SK-N-SH (cell line): ENCODE results near the gene TOX2. TPM values are rescaled to one million over a fixed set of nuclear protein-coding genes. Genes with fewer than 3 reads are reported as not detected.

Source experiments
- CTCF ChIA-PET: fragments of 300-600, 350-600 bp; formaldehyde crosslinking; extraction: SDS; loops from one replicate; lab custom pipeline; 2021; lab: Yijun Ruan, JAX
- POLR2A ChIA-PET: fragments of 350-600 bp; sonication (Branson Sonifier 250); formaldehyde crosslinking; extraction: SDS; loops from one replicate; lab custom pipeline; 2020; ENCODE audit warnings: antibody characterized with exemption, inconsistent platforms; lab: Yijun Ruan, JAX
- DNase-seq: peaks from one replicate; pipeline ENCODE4 v3.0.0; 2012
- H2AFZ ChIP-seq: fragments of 200-600 bp; sonication (generic); 2 replicates; pipeline ENCODE4 v1.8.1; 2016; ENCODE audit warnings: antibody characterized with exemption, mild to moderate bottlenecking, low read depth
- H3F3A ChIP-seq: fragments of 200-600 bp; sonication (generic); replicated peaks from 2 replicates; pipeline ENCODE3; 2016; ENCODE audit warnings: antibody characterized with exemption, mild to moderate bottlenecking; ENCODE audit not compliant: insufficient read depth
- H3K27ac ChIP-seq, 2 experiments: fragments of 200-500 bp in 1 of 2; fragments of 200-600 bp in 1 of 2; sonication (Bioruptor generic) in 1 of 2; sonication (generic), shearing (Covaris generic) in 1 of 2; 2 replicates each; pipeline versions ENCODE4 v1.5.1 to v1.6.1; 2014 to 2016; ENCODE audit warnings: low read depth in 2 of 2, inconsistent platforms in 1 of 2, low read length in 1 of 2, mild to moderate bottlenecking in 1 of 2, mixed read lengths in 1 of 2
- H3K27me3 ChIP-seq: fragments of 200-600 bp; sonication (generic), shearing (Covaris generic); 2 replicates; pipeline ENCODE4 v1.6.1; 2016; ENCODE audit warnings: mixed run types; ENCODE audit not compliant: insufficient read depth
- H3K36me3 ChIP-seq, 2 experiments: fragments of 200-500 bp in 1 of 2; fragments of 200-600 bp in 1 of 2; sonication (Bioruptor generic) in 1 of 2; sonication (generic) in 1 of 2; replicated peaks in 1 of 2; 2 replicates each; pipeline versions ENCODE3 to v1.5.1; 2014 to 2016; ENCODE audit warnings: low read length in 1 of 2, mild to moderate bottlenecking in 1 of 2; ENCODE audit not compliant: insufficient read depth in 2 of 2, control insufficient read depth in 1 of 2
- H3K4me1 ChIP-seq, 2 experiments: fragments of 200-500 bp in 1 of 2; fragments of 200-600 bp in 1 of 2; sonication (Bioruptor generic) in 1 of 2; sonication (generic), shearing (Covaris generic) in 1 of 2; 2 replicates each; pipeline versions ENCODE4 v1.5.1 to v1.6.1; 2014 to 2016; ENCODE audit warnings: low read depth in 1 of 2, low read length in 1 of 2, mixed run types in 1 of 2; ENCODE audit not compliant: insufficient read depth in 2 of 2, control insufficient read depth in 1 of 2
- H3K4me2 ChIP-seq: fragments of 200-600 bp; sonication (generic), shearing (Covaris generic); 2 replicates; pipeline ENCODE4 v1.6.1; 2017; ENCODE audit warnings: mixed run types
- H3K4me3 ChIP-seq, 2 experiments: fragments of 200-500 bp in 1 of 2; fragments of 200-600 bp in 1 of 2; sonication (Bioruptor generic) in 1 of 2; sonication (generic), shearing (Covaris generic) in 1 of 2; 2 replicates each; pipeline versions ENCODE4 v1.5.1 to v1.8.1; 2014 to 2016; ENCODE audit warnings: low read depth in 2 of 2, inconsistent platforms in 1 of 2, low read length in 1 of 2, mild to moderate bottlenecking in 1 of 2, mixed read lengths in 1 of 2, moderate library complexity in 1 of 2
- H3K79me2 ChIP-seq: fragments of 200-600 bp; sonication (generic); 2 replicates; pipeline ENCODE4 v1.8.1; 2017; ENCODE audit warnings: mild to moderate bottlenecking; ENCODE audit not compliant: insufficient read depth
- H3K9ac ChIP-seq: fragments of 200-600 bp; sonication (generic); 2 replicates; pipeline ENCODE4 v1.6.1; 2017; ENCODE audit warnings: mixed run types
- H3K9me2 ChIP-seq: fragments of 200-600 bp; sonication (generic); 2 replicates; pipeline ENCODE4 v1.6.1; 2017; ENCODE audit warnings: mixed run types
- H3K9me3 ChIP-seq: fragments of 200-600 bp; sonication (generic); 2 replicates; pipeline ENCODE4 v1.6.1; 2017; ENCODE audit warnings: mixed run types, mild to moderate bottlenecking, moderate library complexity
- H4K20me1 ChIP-seq: fragments of 200-600 bp; sonication (generic); 2 replicates; pipeline ENCODE4 v1.6.1; 2017; ENCODE audit warnings: mild to moderate bottlenecking, mixed run types; ENCODE audit not compliant: insufficient read depth
- CHD2 ChIP-seq: fragments of 150-350 bp; IDR thresholded peaks from 2 replicates; pipeline ENCODE4 v1.6.1; 2018; ENCODE audit warnings: low read length; ENCODE audit not compliant: partially characterized antibody
- ELF1 ChIP-seq: IDR thresholded peaks from 2 replicates; pipeline ENCODE4 v1.4.0; 2012
- EZH2phosphoT487 ChIP-seq: fragments of 200-600 bp; sonication (generic); IDR thresholded peaks from 2 replicates; pipeline ENCODE4 v1.6.1; 2017; ENCODE audit warnings: low read depth, mixed run types, mild to moderate bottlenecking, antibody characterized with exemption, moderate library complexity, borderline replicate concordance
- FOSL2 ChIP-seq: IDR thresholded peaks from 2 replicates; pipeline ENCODE4 v1.4.0; 2012; ENCODE audit warnings: low read depth, mild to moderate bottlenecking, moderate library complexity, borderline replicate concordance
- FOXM1 ChIP-seq: IDR thresholded peaks from 2 replicates; pipeline ENCODE4 v1.4.0; 2012; ENCODE audit warnings: low read depth, mild to moderate bottlenecking
- GABPA ChIP-seq: IDR thresholded peaks from 2 replicates; pipeline ENCODE4 v1.4.0; 2012; ENCODE audit warnings: low read depth, mild to moderate bottlenecking
- GATA2 ChIP-seq: sonication (generic); formaldehyde crosslinking; IDR thresholded peaks from 2 replicates; pipeline ENCODE4 v1.5.0; 2020; ENCODE audit warnings: mild to moderate bottlenecking, missing genetic modification reagents
- JUND ChIP-seq: IDR thresholded peaks from 2 replicates; pipeline ENCODE4 v1.4.0; 2012
- NRF1 ChIP-seq: IDR thresholded peaks from 2 replicates; pipeline ENCODE4 v1.6.1; 2012; ENCODE audit warnings: low read depth, mild to moderate bottlenecking, low read length
- RCOR1 ChIP-seq: fragments of 150-350 bp; IDR thresholded peaks from 2 replicates; pipeline ENCODE4 v1.6.1; 2017; ENCODE audit warnings: antibody characterized with exemption, low read length
- SIN3A ChIP-seq: IDR thresholded peaks from 2 replicates; pipeline ENCODE4 v1.6.1; 2012; ENCODE audit warnings: low read depth, mild to moderate bottlenecking, low read length, moderate library complexity, borderline replicate concordance
- SMC3 ChIP-seq: IDR thresholded peaks from 2 replicates; pipeline ENCODE4 v1.6.1; 2012; ENCODE audit warnings: low read depth, low read length, improper control_type of control experiment
- TAF1 ChIP-seq: IDR thresholded peaks from 2 replicates; pipeline ENCODE4 v1.6.1; 2012; ENCODE audit warnings: low read depth, mild to moderate bottlenecking, low read length, moderate library complexity, borderline replicate concordance
- TEAD4 ChIP-seq: IDR thresholded peaks from 2 replicates; pipeline ENCODE4 v1.4.0; 2012; ENCODE audit warnings: mild to moderate bottlenecking, borderline replicate concordance; ENCODE audit not compliant: insufficient read depth
- YY1 ChIP-seq: IDR thresholded peaks from 2 replicates; pipeline ENCODE4 v1.4.0; 2012; ENCODE audit warnings: low read depth, mild to moderate bottlenecking
- WGBS: methylation state at CpG from one replicate; pipeline ENCODE4 v1.1.6; 2017; ENCODE audit warnings: low lambda C conversion rate; 5-methylcytosine and 5-hydroxymethylcytosine counted together
- polyA plus RNA-seq, 3 experiments: library from polyadenylated mRNA; depleted of rRNA; stranded (reverse); fragments of >200 nt; gene quantifications; 2 replicates each; pipeline ENCODE4 v1.2.3, GENCODE V29; 2012
- TF ChIP-seq, protein P1 (sequence below): IDR thresholded peaks from 2 replicates; pipeline ENCODE4 v1.4.0; 2012; ENCODE audit warnings: low read depth
- TF ChIP-seq, protein P2 (sequence below): fragments of 200-600 bp; sonication (generic); IDR thresholded peaks from 2 replicates; pipeline ENCODE4 v1.6.1; 2017; ENCODE audit warnings: antibody characterized with exemption, mild to moderate bottlenecking, moderate library complexity
- TF ChIP-seq, protein P3 (sequence below): IDR thresholded peaks from 2 replicates; pipeline ENCODE4 v1.4.0; 2012; ENCODE audit warnings: low read depth, borderline replicate concordance

Gene TOX2
- polyA plus RNA-seq, 1 of the 3 experiments (the other 2 are of a cell fraction), result 15.4 TPM

DNA sequence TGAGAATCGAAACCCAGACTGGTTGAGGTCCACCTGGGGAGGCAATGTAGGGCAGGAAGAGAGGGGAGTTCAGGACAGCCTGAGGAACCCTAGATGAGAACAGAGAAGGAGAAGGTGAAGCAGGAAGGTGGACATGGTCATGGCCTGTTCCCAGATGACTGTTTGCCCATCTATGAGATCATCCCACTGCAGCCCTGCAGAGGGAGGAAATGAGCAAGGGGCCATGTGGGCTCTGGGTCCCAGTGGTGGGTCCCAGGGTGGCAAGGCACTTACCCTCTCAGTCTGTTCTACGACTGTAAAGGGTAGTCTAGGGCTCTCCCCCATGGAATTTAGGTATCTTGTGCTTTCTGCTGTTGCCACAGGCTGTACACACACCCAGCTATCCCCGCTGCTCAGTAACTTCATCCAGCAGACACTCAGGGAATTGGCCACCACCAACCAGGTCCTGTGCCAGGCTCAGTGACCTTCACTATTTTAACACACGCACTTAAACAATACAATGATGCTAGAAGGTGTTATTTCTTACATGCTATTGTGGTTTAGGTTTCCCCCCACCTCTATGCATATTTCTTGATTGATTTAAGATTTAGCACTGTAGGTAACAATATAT is 89.8 kb downstream of the TOX2 start:
- no peak for DNase-seq
- Histone ChIP-seq H3K4me3 (no peak overlapping the region), H3K27me3 (no peaks in the 10 kb centered on the region), H2AFZ (no peak overlapping the region), H4K20me1 (no peaks in the 10 kb centered on the region), H3K27ac (no peak overlapping the region), H3F3A (no peaks in the 10 kb centered on the region), H3K79me2 (no peaks in the 10 kb centered on the region), H3K9me3 (no peaks in the 10 kb centered on the region), H3K4me1 (peaks cover 0 to 3% of the 10 kb centered on the region in 2 experiments; a peak in 2 of 4 replicates), H3K9ac (no peak overlapping the region), H3K4me2 (no peak overlapping the region), H3K9me2 (no peaks in the 10 kb centered on the region), H3K36me3 (peaks cover 0 to 3% of the 10 kb centered on the region in 2 experiments)
- CTCF ChIA-PET, result no interaction called here
- TF ChIP-seq GABPA (no peak), GATA2 (CRISPR knock-in tag) (no peak), RCOR1 (no peak), NRF1 (no peak)
- TF ChIP-seq, protein P1, sequence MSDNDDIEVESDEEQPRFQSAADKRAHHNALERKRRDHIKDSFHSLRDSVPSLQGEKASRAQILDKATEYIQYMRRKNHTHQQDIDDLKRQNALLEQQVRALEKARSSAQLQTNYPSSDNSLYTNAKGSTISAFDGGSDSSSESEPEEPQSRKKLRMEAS, result no peak
- TF ChIP-seq, protein P2, sequence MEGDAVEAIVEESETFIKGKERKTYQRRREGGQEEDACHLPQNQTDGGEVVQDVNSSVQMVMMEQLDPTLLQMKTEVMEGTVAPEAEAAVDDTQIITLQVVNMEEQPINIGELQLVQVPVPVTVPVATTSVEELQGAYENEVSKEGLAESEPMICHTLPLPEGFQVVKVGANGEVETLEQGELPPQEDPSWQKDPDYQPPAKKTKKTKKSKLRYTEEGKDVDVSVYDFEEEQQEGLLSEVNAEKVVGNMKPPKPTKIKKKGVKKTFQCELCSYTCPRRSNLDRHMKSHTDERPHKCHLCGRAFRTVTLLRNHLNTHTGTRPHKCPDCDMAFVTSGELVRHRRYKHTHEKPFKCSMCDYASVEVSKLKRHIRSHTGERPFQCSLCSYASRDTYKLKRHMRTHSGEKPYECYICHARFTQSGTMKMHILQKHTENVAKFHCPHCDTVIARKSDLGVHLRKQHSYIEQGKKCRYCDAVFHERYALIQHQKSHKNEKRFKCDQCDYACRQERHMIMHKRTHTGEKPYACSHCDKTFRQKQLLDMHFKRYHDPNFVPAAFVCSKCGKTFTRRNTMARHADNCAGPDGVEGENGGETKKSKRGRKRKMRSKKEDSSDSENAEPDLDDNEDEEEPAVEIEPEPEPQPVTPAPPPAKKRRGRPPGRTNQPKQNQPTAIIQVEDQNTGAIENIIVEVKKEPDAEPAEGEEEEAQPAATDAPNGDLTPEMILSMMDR, result no peak
- POLR2A ChIA-PET, result no interaction called here
- 90% methylated on average over 3 of the region's 4 CpGs for WGBS

DNA sequence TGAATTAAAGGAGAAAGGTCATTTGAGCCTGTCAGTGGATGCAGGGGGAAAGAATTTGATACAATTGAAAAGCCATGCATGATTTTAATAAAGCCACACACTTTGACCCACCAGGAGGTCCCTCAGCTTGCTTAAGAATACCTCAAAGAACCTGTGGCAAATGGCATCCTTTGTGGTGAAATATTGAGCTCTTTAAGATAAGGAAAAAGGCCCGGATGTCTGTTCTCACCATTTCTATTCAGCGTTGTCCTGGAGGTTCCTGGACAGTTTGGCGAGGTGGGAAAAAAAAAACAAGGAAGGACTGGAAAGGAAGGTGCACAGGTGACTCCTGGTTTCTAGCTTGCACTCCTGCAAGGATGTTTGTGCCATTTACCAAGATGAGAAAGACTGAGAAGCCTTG is 91.0 kb downstream of the TOX2 start:
- no peak for DNase-seq

More for the DNA sequence above, 91.0 kb downstream of the TOX2 start:
- Histone ChIP-seq H3K79me2 (no peaks in the 10 kb centered on the region), H4K20me1 (no peaks in the 10 kb centered on the region), H3K9ac (no peak overlapping the region), H3K4me1 (peaks cover 0 to 15% of the 10 kb centered on the region in 2 experiments; a peak in 2 of 4 replicates), H2AFZ (no peak overlapping the region), H3K4me3 (no peak overlapping the region), H3K36me3 (peaks cover 0 to 3% of the 10 kb centered on the region in 2 experiments), H3F3A (no peaks in the 10 kb centered on the region), H3K4me2 (no peak overlapping the region), H3K9me2 (no peaks in the 10 kb centered on the region), H3K27me3 (no peaks in the 10 kb centered on the region), H3K9me3 (no peaks in the 10 kb centered on the region), H3K27ac (no peak overlapping the region)
- WGBS, result 92% methylated on average over 3 of the region's 3 CpGs
- POLR2A ChIA-PET, result no interaction called here
- TF ChIP-seq FOSL2, result no peak
- TF ChIP-seq NRF1, result no peak
- TF ChIP-seq, protein P2, result no peak
- TF ChIP-seq TAF1, result no peak
- TF ChIP-seq, protein P1, result no peak
- TF ChIP-seq SMC3, result no peak
- TF ChIP-seq, protein P3, sequence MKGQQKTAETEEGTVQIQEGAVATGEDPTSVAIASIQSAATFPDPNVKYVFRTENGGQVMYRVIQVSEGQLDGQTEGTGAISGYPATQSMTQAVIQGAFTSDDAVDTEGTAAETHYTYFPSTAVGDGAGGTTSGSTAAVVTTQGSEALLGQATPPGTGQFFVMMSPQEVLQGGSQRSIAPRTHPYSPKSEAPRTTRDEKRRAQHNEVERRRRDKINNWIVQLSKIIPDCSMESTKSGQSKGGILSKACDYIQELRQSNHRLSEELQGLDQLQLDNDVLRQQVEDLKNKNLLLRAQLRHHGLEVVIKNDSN, result no peak
- TF ChIP-seq TEAD4, result no peak
- TF ChIP-seq JUND, result no peak
- no peak for TF ChIP-seq FOXM1
- no peak for TF ChIP-seq ELF1
- TF ChIP-seq YY1, result no peak
- TF ChIP-seq SIN3A, result no peak
- TF ChIP-seq CHD2, result no peak
- no peak for TF ChIP-seq GABPA
- TF ChIP-seq GATA2 (CRISPR knock-in tag), result no peak
- TF ChIP-seq EZH2phosphoT487, result no peak
- CTCF ChIA-PET, result interaction anchor here (1.0 kb wide), 1 partner anchor 32 kb away, joined by 3 read pairs; no protein-coding TSS in a partner anchor
